Sigmoid colon (tissue), 7 donors: ENCODE measurements around the gene SNRNP40. TPM values are rescaled to one million over a fixed set of nuclear protein-coding genes. Genes with fewer than 3 reads are reported as not detected.

Source experiments
- DNase-seq: peaks from one replicate; pipeline ENCODE4 v3.0.0-alpha.2; 2019
- H3K27ac ChIP-seq, 4 donors: fragments of 200-600 bp; sonication (generic); one replicate each; pipeline ENCODE4 v1.5.1; 2016 to 2019; ENCODE audit warnings: mild to moderate bottlenecking in 1 of 4
- H3K27me3 ChIP-seq, 3 donors: fragments of 200-600 bp; sonication (generic); one replicate each; pipeline ENCODE4 v1.5.1; 2019; ENCODE audit warnings: mild to moderate bottlenecking in 1 of 3
- H3K36me3 ChIP-seq, 4 donors: fragments of 200-600 bp; sonication (generic); one replicate each; pipeline ENCODE4 v1.5.1; 2016 to 2019
- H3K4me1 ChIP-seq, 4 donors: fragments of 200-600 bp; sonication (generic); one replicate each; pipeline ENCODE4 v1.5.1; 2017 to 2019
- H3K4me3 ChIP-seq, 4 donors: fragments of 200-600 bp; sonication (generic); one replicate each; pipeline ENCODE4 v1.5.1; 2017 to 2019; ENCODE audit warnings: mild to moderate bottlenecking in 2 of 4, moderate library complexity in 1 of 4
- H3K9me3 ChIP-seq, 4 donors: fragments of 200-600 bp in 3 of 4; sonication (generic) in 3 of 4; one replicate each; pipeline versions ENCODE4 v1.5.1 to v1.6.1; 2013 to 2019
- EP300 ChIP-seq, 4 donors: sonication (generic); formaldehyde crosslinking; IDR thresholded peaks; one replicate each; pipeline ENCODE4 v1.6.1; 2017; ENCODE audit warnings: antibody characterized with exemption in 4 of 4
- POLR2A ChIP-seq, 2 donors: fragments of 450-650 bp; IDR thresholded peaks; one replicate each; pipeline ENCODE4 v1.6.1; 2016; ENCODE audit warnings: antibody characterized with exemption in 2 of 2, mild to moderate bottlenecking in 2 of 2, moderate library complexity in 2 of 2
- POLR2AphosphoS5 ChIP-seq, 4 donors: sonication (generic); formaldehyde crosslinking; IDR thresholded peaks; one replicate each; pipeline ENCODE4 v1.6.1; 2017; ENCODE audit warnings: antibody characterized with exemption in 4 of 4
- WGBS, 2 donors: extraction: QIAGEN DNeasy Blood & Tissue Kit; methylation state at CpG; one replicate each; pipeline ENCODE4 v1.1.7; 2013; 5-methylcytosine and 5-hydroxymethylcytosine counted together
- intact Hi-C: fragments of 100-400 bp; cut with DNase I; formaldehyde crosslinking; loops from one replicate; pipeline ENCODE4 v1.15.1; 2023
- polyA plus RNA-seq, 3 donors: library from polyadenylated mRNA; stranded (reverse); fragments of 200-250 nt; gene quantifications; one replicate each; pipeline ENCODE4 v1.2.3, GENCODE V29; 2013
- total RNA-seq, 4 donors: library from RNA; depleted of rRNA; stranded (reverse); fragments of >200 nt; gene quantifications; one replicate each; pipeline ENCODE4 v1.1.0, GENCODE V29; 2016
- TF ChIP-seq, protein P1 (sequence below), 4 experiments: fragments of 450-650 bp in 3 of 4; fragments of 200-600 bp in 1 of 4; IDR thresholded peaks; one replicate each; pipeline ENCODE4 v1.5.1; 2016 to 2019; ENCODE audit warnings: antibody characterized with exemption in 4 of 4, mild to moderate bottlenecking in 3 of 4, moderate library complexity in 2 of 4
- donor health status: healthy with polysubstance abuse.
- donor health status: Bipolar disorder and iron deficiency.
- donor health status: healthy.

SNRNP40 gene
- total and polyA plus RNA-seq, 7 donors, result 19.4 to 36.4 (median 26.1) TPM

DNA sequence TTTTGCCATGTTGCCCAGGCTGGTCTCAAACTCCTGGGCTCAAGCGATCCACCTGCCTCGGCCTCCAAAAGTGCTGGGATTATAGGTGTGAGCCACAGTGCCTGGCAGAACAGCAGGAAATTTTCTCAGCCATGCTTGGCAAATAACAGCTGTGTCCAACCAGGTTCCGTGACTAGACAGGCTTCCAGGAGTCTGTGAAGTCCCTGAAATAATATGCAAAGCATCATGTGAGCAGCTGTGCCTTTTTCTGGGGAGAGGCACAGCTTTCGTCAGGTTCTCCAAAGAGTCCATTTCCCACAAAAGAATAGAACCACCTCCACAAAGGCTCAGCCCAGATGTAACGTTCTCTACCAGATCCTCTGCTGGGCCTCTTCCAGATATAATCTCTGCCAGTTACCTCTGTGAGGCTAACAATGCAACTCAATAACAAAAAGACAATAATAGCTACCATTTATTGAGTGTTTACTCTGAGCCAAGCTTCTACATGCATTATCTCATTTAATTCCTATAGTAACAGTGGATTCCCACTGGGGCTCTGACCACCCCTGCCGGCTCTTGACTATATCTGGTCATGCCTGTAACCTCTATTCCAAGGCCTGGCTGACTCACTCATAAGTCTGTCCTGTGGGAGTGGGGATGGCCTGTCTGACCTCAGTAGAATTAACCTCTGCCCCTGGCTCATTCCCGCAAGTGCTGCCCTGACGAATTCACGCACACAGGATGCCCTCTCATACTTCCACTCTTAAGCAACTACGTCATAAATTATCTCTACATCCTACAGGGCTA lies 52.9 kb downstream of the SNRNP40 start:
- 77 to 79% methylated on average over 10 of the region's 10 CpGs for WGBS, 2 donors
- no peak overlapping the region for H3K27ac ChIP-seq
- TF ChIP-seq POLR2A (IDR thresholded peaks at IDR 0.05) (no peak), POLR2AphosphoS5 (IDR thresholded peaks at IDR 0.05) (no peak), EP300 (IDR thresholded peaks at IDR 0.05) (no peak)
- TF ChIP-seq, protein P1, sequence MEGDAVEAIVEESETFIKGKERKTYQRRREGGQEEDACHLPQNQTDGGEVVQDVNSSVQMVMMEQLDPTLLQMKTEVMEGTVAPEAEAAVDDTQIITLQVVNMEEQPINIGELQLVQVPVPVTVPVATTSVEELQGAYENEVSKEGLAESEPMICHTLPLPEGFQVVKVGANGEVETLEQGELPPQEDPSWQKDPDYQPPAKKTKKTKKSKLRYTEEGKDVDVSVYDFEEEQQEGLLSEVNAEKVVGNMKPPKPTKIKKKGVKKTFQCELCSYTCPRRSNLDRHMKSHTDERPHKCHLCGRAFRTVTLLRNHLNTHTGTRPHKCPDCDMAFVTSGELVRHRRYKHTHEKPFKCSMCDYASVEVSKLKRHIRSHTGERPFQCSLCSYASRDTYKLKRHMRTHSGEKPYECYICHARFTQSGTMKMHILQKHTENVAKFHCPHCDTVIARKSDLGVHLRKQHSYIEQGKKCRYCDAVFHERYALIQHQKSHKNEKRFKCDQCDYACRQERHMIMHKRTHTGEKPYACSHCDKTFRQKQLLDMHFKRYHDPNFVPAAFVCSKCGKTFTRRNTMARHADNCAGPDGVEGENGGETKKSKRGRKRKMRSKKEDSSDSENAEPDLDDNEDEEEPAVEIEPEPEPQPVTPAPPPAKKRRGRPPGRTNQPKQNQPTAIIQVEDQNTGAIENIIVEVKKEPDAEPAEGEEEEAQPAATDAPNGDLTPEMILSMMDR (IDR thresholded peaks at IDR 0.05), result no peak
- H3K36me3 ChIP-seq, result no peaks in the 10 kb centered on the region
- H3K4me3 ChIP-seq, result no peak overlapping the region
- H3K9me3 ChIP-seq, result no peaks in the 10 kb centered on the region
- peaks cover 0 to 14% (median 12%) of the 10 kb centered on the region in 4 donors for H3K4me1 ChIP-seq
- peaks cover 13 to 26% (median 22%) of the 10 kb centered on the region in 3 donors for H3K27me3 ChIP-seq
- intact Hi-C loops, result no loop called here
- DNase-seq, result peak; percentile 4

DNA sequence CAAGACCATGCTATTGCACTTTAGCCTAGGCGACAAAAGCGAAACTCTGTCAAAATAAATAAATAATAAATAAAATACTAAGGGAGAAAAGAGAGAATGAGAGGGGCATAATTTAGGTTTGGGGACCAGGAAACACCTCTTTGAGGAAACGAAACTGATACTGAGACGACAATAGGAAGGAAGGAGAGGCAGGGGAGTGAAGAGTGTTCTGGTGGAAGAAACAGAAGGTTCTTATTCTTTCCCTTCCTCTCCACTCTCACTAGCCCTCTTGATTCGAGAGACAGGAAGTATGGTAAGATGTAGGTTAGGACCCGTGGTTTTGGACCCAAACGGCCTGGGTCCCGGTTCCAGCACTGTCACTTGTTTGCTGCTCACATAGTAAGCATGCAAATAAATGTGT lies 55.3 kb downstream of the SNRNP40 start:
- no peak overlapping the region for H3K4me3 ChIP-seq
- WGBS, 2 donors, result 50 to 66% methylated on average over 8 of the region's 8 CpGs
- DNase-seq, result peak; percentile 9
- H3K27me3 ChIP-seq, result peaks cover 20 to 50% (median 45%) of the 10 kb centered on the region in 3 donors
- H3K4me1 ChIP-seq, result peaks cover 0 to 15% (median 13%) of the 10 kb centered on the region in 4 donors
- TF ChIP-seq POLR2AphosphoS5 (IDR thresholded peaks at IDR 0.05) (no peak), POLR2A (IDR thresholded peaks at IDR 0.05) (no peak)
- H3K9me3 ChIP-seq, result no peaks in the 10 kb centered on the region
- H3K36me3 ChIP-seq, result no peaks in the 10 kb centered on the region
- intact Hi-C loops, result no loop called here
- no peak overlapping the region for H3K27ac ChIP-seq

DNA sequence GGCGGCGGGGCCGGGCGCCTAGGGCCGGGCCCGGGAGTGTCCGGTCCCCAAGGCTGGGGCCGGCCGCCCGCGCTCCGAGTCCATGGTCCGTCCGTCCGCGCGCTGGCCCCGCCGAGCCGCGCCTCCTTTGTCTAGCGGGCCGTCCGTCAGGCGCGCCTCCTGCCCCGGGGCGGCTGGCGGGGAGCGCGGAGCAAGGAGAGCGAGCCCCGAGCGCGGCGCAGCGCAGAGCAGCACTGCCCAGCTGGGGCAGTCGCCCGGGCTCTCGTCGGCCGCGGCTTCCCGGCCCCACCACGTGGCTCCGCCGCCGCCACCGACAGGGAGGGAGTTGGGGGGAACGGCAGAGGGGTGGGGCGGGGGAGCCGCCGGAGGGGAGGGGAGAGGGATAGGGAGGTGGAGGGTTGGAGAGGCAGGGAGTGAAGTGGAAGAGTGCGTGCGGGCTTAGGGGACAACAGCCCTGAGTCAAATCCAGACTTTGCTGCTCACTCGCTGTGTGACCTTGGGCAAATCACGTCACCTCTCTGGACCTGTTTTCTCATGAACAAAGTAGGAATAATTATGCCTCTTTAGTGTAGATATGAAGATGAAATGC lies 56.8 kb downstream of the SNRNP40 start, which contains the start of gene NKAIN1:
Gene NKAIN1 (minus strand): TSS at position 235 of the 589 bp plus-strand sequence. CDS start 340 bp downstream, outside the sequence.
- Histone ChIP-seq H3K36me3 (no peaks in the 10 kb centered on the region), H3K27ac (no peak within 1 kb of the TSS), H3K27me3 (peaks cover 20 to 61% (median 48%) of the 10 kb centered on the region in 3 donors), H3K9me3 (no peaks in the 10 kb centered on the region), H3K4me3 (peak within 1 kb of the TSS in 3 of 4 donors; percentile 25 to 42 (median 35)), H3K4me1 (peaks cover 0 to 15% (median 13%) of the 10 kb centered on the region in 4 donors)
- TF ChIP-seq, protein P1 (IDR thresholded peaks at IDR 0.05), result no peak
- no peak for TF ChIP-seq EP300 (IDR thresholded peaks at IDR 0.05)
- TF ChIP-seq POLR2AphosphoS5 (IDR thresholded peaks at IDR 0.05), result no peak
- peak; percentile 33 for DNase-seq
- intact Hi-C loops, result no loop called here
- WGBS, 2 donors, result 0 to 2% methylated on average over 57 of the region's 57 CpGs

DNA sequence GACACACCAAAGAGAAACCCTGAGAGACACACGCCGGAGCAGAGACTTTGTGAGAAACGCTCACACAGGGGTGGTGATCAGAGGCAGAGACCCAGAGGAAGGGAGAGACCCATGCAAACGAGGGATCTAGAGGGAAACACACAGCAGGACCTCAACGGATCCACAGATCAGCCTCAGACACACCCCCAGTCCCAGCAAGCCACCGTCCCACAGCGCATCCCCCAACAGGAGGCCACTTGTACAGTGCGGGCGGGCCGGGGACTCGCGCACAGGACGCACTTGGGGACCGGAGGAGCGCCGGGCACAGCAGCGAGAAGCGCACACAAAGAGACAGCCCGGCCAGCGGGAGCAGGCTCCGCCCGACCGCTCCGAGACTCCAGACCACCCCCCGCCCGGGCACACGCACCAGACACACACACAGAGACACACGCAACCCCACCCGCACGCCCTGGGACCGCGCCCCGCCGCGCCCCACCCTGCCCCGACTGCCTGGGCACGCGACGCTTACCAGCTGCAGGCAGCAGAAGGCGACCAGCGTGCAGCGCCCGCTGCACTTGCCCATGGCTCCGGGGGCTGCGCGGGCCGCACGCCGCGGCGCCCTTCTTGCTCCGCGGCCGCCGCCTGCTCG lies 57.5 kb downstream of the SNRNP40 start:
- peaks cover 20 to 61% (median 48%) of the 10 kb centered on the region in 3 donors for H3K27me3 ChIP-seq
- H3K4me3 ChIP-seq, result peak overlapping the region in 3 of 4 donors; percentile 25 to 42 (median 35)
- H3K36me3 ChIP-seq, result no peaks in the 10 kb centered on the region
- no peak overlapping the region for H3K27ac ChIP-seq
- peaks cover 0 to 15% (median 13%) of the 10 kb centered on the region in 4 donors for H3K4me1 ChIP-seq
- 1% methylated on average over 56 of the region's 56 CpGs for WGBS, 2 donors
- TF ChIP-seq, protein P1 (IDR thresholded peaks at IDR 0.05), result no peak
- TF ChIP-seq POLR2AphosphoS5 (IDR thresholded peaks at IDR 0.05), result no peak
- TF ChIP-seq EP300 (IDR thresholded peaks at IDR 0.05), result no peak
- TF ChIP-seq POLR2A (IDR thresholded peaks at IDR 0.05), result no peak
- intact Hi-C loops, result no loop called here
- H3K9me3 ChIP-seq, result no peaks in the 10 kb centered on the region
- peak; percentile 53 for DNase-seq

DNA sequence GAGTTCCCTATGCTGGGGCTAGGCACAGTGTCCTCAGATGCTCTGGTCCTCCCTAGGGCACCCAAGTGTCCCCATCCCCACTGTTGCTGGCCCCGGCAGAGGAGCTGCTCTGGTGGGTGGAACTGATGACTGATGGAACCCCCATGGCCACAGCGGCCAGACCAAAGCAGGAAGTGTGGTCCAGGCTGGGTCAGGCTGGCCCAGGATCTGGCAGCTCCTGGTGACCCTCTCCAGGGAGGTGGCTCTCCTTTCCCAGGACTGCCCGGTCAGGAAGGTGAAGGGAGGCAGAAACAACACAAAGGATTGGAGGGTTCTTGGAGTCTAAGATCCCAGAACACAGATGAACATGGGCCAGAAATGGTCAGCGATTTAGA lies 58.0 kb downstream of the SNRNP40 start:
- TF ChIP-seq POLR2A (IDR thresholded peaks at IDR 0.05), result no peak
- no peak for TF ChIP-seq EP300 (IDR thresholded peaks at IDR 0.05)
- TF ChIP-seq POLR2AphosphoS5 (IDR thresholded peaks at IDR 0.05), result no peak
- TF ChIP-seq, protein P1 (IDR thresholded peaks at IDR 0.05), result no peak
- intact Hi-C loops, result no loop called here
- peaks cover 0 to 15% (median 13%) of the 10 kb centered on the region in 4 donors for H3K4me1 ChIP-seq
- no peak for DNase-seq
- peaks cover 20 to 66% (median 48%) of the 10 kb centered on the region in 3 donors for H3K27me3 ChIP-seq
- H3K36me3 ChIP-seq, result no peaks in the 10 kb centered on the region
- no peaks in the 10 kb centered on the region for H3K9me3 ChIP-seq
- H3K27ac ChIP-seq, result no peak overlapping the region
- H3K4me3 ChIP-seq, result no peak overlapping the region
- 18 to 24% methylated on average over 4 of the region's 4 CpGs for WGBS, 2 donors
